GM23248 (cell line): ENCODE results near the gene ZG16B. TPM values are rescaled to one million over a fixed set of nuclear protein-coding genes. Genes with fewer than 3 reads are reported as not detected.

ENCODE experiments used
- DNase-seq: peaks from one replicate; pipeline ENCODE4 v3.0.0-alpha.2; 2015
- H2AFZ ChIP-seq: fragments of 200-600 bp; sonication (generic); 2 replicates; pipeline ENCODE4 v1.6.1; 2016; ENCODE audit warnings: antibody characterized with exemption
- H3F3A ChIP-seq: fragments of 200-600 bp; sonication (generic); 2 replicates; pipeline ENCODE4 v1.6.1; 2016; ENCODE audit warnings: mild to moderate bottlenecking, antibody characterized with exemption, mixed run types; ENCODE audit not compliant: insufficient read depth
- H3K27ac ChIP-seq: fragments of 200-600 bp; sonication (generic); 2 replicates; pipeline ENCODE4 v1.5.1; 2016; ENCODE audit warnings: mild to moderate bottlenecking
- H3K27me3 ChIP-seq: fragments of 200-600 bp; sonication (generic); replicated peaks from 2 replicates; pipeline ENCODE4 v1.6.1; 2016; ENCODE audit warnings: mild to moderate bottlenecking; ENCODE audit not compliant: insufficient read depth
- H3K36me3 ChIP-seq: fragments of 200-600 bp; sonication (generic); 2 replicates; pipeline ENCODE4 v1.6.1; 2016; ENCODE audit warnings: low read depth, mild to moderate bottlenecking
- H3K4me1 ChIP-seq: fragments of 200-600 bp; sonication (generic); 2 replicates; pipeline ENCODE4 v1.6.1; 2016; ENCODE audit warnings: mild to moderate bottlenecking; ENCODE audit not compliant: insufficient read depth
- H3K4me2 ChIP-seq: fragments of 200-600 bp; sonication (generic); one replicate; pipeline ENCODE4 v1.6.1; 2016; ENCODE audit warnings: mild to moderate bottlenecking; ENCODE audit not compliant: unreplicated experiment
- H3K4me3 ChIP-seq: fragments of 200-600 bp; sonication (generic); 2 replicates; pipeline ENCODE4 v1.5.1; 2016; ENCODE audit warnings: mild to moderate bottlenecking
- H3K79me2 ChIP-seq: fragments of 200-600 bp; sonication (generic); 2 replicates; pipeline ENCODE4 v1.6.1; 2016; ENCODE audit warnings: mild to moderate bottlenecking; ENCODE audit not compliant: insufficient read depth
- H3K9ac ChIP-seq: fragments of 200-600 bp; sonication (generic); 2 replicates; pipeline ENCODE4 v1.6.1; 2016; ENCODE audit warnings: mild to moderate bottlenecking
- H3K9me2 ChIP-seq: fragments of 200-600 bp; sonication (generic); 2 replicates; pipeline ENCODE4 v1.6.1; 2016; ENCODE audit warnings: mixed run types, mild to moderate bottlenecking, moderate library complexity; ENCODE audit not compliant: insufficient read depth
- H3K9me3 ChIP-seq: fragments of 200-600 bp; sonication (generic); one replicate; pipeline ENCODE4 v1.6.1; 2017; ENCODE audit warnings: low read depth
- H4K20me1 ChIP-seq: fragments of 200-600 bp; sonication (generic); 2 replicates; pipeline ENCODE4 v1.6.0; 2016; ENCODE audit not compliant: insufficient read depth
- EZH2 ChIP-seq: fragments of 200-600 bp; sonication (generic); IDR thresholded peaks from 2 replicates; pipeline ENCODE4 v1.6.1; 2018; ENCODE audit warnings: antibody characterized with exemption, mild to moderate bottlenecking; ENCODE audit not compliant: insufficient read depth, poor library complexity, severe bottlenecking
- EZH2phosphoT487 ChIP-seq: fragments of 200-600 bp; sonication (generic); IDR thresholded peaks from 2 replicates; pipeline ENCODE4 v1.6.1; 2018; ENCODE audit warnings: antibody characterized with exemption, moderate library complexity, mild to moderate bottlenecking, low read depth; ENCODE audit not compliant: insufficient read depth
- WGBS, 2 experiments: methylation state at CpG; one replicate each; pipeline ENCODE4 v1.1.6; 2015 to 2017; ENCODE audit warnings: low lambda C conversion rate in 2 of 2, low coverage in 1 of 2; ENCODE audit errors: missing lambda C conversion rate in 2 of 2; 5-methylcytosine and 5-hydroxymethylcytosine counted together
- in situ Hi-C: fragments of 300-500 bp; cut with MboI; formaldehyde crosslinking; loops from 2 replicates; pipeline ENCODE4 v1.15.0; 2020
- polyA plus RNA-seq: library from polyadenylated mRNA; unstranded; fragments of >200 nt; fragmentation: Nextera tagmentation; extraction: Ambion mirVana; gene quantifications from 2 replicates; pipeline ENCODE4 v1.2.1, GENCODE V29; 2016
- total RNA-seq: library from RNA; depleted of rRNA; stranded (reverse); fragments of >200 nt; shearing (Covaris generic); gene quantifications from 2 replicates; pipeline ENCODE4 v1.2.3, GENCODE V29; 2014

ZG16B gene
- total and polyA plus RNA-seq, 2 experiments from 2014 or later = not detected

DNA sequence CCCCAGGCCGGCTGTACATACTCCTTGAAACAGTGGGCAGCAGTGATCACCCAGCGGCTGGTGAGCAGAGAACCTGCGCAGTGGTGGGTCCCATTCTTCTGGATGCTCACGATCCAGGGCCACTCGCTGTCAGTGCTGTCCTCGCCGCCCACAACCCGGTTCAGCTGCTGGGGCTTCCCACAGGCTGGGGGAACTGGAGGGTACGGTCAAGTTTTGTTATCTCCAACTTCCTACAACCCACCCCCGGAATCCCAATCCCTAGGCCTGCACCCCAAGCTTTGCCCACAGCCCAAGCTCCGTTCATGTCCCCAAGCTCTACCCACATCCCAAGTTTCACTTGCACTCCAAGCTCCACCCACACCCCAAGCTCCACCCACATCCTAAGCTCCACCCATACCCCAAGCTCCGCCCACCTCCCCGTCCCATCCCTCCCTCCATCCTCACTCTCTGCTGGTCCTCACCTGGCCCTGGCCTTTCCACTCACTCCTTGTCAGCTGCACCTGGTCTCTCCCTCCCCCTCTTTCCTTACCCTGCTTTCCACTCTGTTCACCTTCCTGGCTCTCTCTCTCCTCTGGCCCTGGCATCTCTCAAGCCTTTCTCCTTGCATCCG, 26.1 kb downstream of the ZG16B start:
- Histone ChIP-seq H3F3A (no peaks in the 10 kb centered on the region), H2AFZ (no peak overlapping the region), H3K27ac (no peak overlapping the region), H3K9me2 (no peaks in the 10 kb centered on the region), H3K4me1 (no peaks in the 10 kb centered on the region), H3K36me3 (no peaks in the 10 kb centered on the region), H3K4me3 (no peak overlapping the region), H3K27me3 (no peaks in the 10 kb centered on the region; the same call in 1 of the 2 replicates), H4K20me1 (no peaks in the 10 kb centered on the region), H3K79me2 (no peaks in the 10 kb centered on the region), H3K9me3 (no peaks in the 10 kb centered on the region), H3K4me2 (no peak overlapping the region), H3K9ac (no peak overlapping the region)
- peak; percentile 33 for DNase-seq
- in situ Hi-C loops = no loop called here
- TF ChIP-seq EZH2phosphoT487 = no peak
- no peak for TF ChIP-seq EZH2
- WGBS, 2 experiments = 91 to 93% methylated on average over 12 to 14 of the region's 14 CpGs

- Histone ChIP-seq H3K27ac (no peak overlapping the region), H3K36me3 (no peaks in the 10 kb centered on the region), H3K9me3 (no peaks in the 10 kb centered on the region), H2AFZ (no peak overlapping the region), H3K9me2 (no peaks in the 10 kb centered on the region), H3K4me2 (no peak overlapping the region), H3K9ac (no peak overlapping the region), H3K4me1 (no peaks in the 10 kb centered on the region), H3K79me2 (no peaks in the 10 kb centered on the region), H4K20me1 (no peaks in the 10 kb centered on the region), H3K27me3 (no peaks in the 10 kb centered on the region; the same call in 1 of the 2 replicates), H3F3A (no peaks in the 10 kb centered on the region), H3K4me3 (no peak overlapping the region)
- no peak for DNase-seq
- WGBS, 2 experiments = 78 to 89% methylated on average over 14 to 21 of the region's 24 CpGs
- TF ChIP-seq EZH2phosphoT487 (no peak), EZH2 (no peak)
- in situ Hi-C loops = no loop called here
These were observed 26.8 kb downstream of the ZG16B start for GRCh38 chr16:2856686-2857450.

DNA sequence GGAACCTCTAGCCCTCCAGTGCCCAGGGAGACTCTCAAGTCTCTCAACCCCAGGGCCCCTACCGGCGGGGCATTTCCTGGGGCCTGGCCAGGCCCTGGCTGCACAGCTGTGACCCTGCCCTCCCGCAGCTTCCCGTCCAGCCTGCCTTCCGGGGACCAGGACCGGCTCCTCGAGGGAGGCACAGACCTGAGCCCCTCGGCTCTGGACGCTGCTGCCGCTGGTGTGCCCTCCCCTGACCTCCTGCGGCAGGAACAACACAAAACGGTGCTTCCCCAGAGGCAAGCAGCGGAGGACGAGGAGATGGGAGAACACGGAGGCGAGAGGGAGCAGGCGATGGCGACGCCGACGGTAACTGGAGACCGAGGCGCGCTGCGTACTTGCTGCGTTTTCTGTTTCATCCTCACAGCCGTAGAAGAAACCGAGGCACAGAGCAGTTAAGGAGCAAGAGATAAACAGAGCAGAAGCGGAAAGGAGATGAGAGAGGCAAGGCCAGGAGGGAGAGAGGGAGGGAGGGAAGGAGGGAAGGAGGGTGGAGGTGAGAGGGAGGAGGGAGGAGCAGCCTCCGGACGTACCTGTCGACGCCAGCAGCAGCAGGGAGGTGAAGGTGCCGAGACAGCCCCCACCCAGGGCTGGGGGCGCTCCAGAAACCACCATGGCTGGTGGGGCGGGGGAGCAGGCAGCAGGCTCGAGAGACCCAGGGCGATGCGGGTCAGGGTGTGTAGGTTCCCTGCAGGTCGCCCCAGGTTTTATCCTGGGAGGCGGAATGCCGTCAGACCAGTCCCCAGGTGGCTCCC, 27.5 kb downstream of the ZG16B start, which contains the start of gene PRSS22:
PRSS22 (minus strand) TSS at position 720 of the 794 bp plus-strand sequence; CDS start at position 654, 66 bp downstream.
- no peaks in the 10 kb centered on the region for H3K4me1 ChIP-seq
- H3K9ac ChIP-seq = no peak within 1 kb of the TSS
- H3K27ac ChIP-seq = no peak within 1 kb of the TSS
- H3K27me3 ChIP-seq = no peaks in the 10 kb centered on the region; the same call in 1 of the 2 replicates
- H3K4me2 ChIP-seq = no peak within 1 kb of the TSS
- H4K20me1 ChIP-seq = no peaks in the 10 kb centered on the region
- H3K4me3 ChIP-seq = no peak within 1 kb of the TSS
- WGBS, 2 experiments = 17 to 19% methylated on average over 33 to 38 of the region's 42 CpGs
- no peak within 1 kb of the TSS for H2AFZ ChIP-seq
- no peaks in the 10 kb centered on the region for H3K36me3 ChIP-seq
- no peaks in the 10 kb centered on the region for H3K9me2 ChIP-seq
- H3K9me3 ChIP-seq = no peaks in the 10 kb centered on the region
- H3F3A ChIP-seq = no peaks in the 10 kb centered on the region
- no peaks in the 10 kb centered on the region for H3K79me2 ChIP-seq
- in situ Hi-C loops = no loop called here
- TF ChIP-seq EZH2 (no peak), EZH2phosphoT487 (no peak)
- DNase-seq = peak; percentile 25
